Esophagus squamous epithelium (tissue), 5 donors: ENCODE data around the gene PANX2. TPM values are rescaled to one million over a fixed set of nuclear protein-coding genes. Genes with fewer than 3 reads are reported as not detected.
A peak's percentile ranks its signal among the peaks of the same experiment; 100 is the strongest.

ENCODE experiments used
- DNase-seq: peaks from one replicate; lab custom pipeline; 2025; lab: John Stamatoyannopoulos, UW
- H3K27ac ChIP-seq, 4 donors: fragments of 200-600 bp; sonication (generic); one replicate each; pipeline ENCODE4 v1.5.1; 2016 to 2019; ENCODE audit warnings: mild to moderate bottlenecking in 1 of 4
- H3K27me3 ChIP-seq, 4 donors: fragments of 200-600 bp; sonication (generic); 1 replicate in 3 of 4; 2 replicates in 1 of 4; pipeline versions ENCODE4 v1.5.1 to v1.6.0; 2017 to 2021; ENCODE audit warnings: antibody characterized with exemption in 1 of 4
- H3K36me3 ChIP-seq, 3 donors: fragments of 200-600 bp; sonication (generic); one replicate each; pipeline ENCODE4 v1.5.1; 2016 to 2019
- H3K4me1 ChIP-seq, 3 donors: fragments of 200-600 bp; sonication (generic); one replicate each; pipeline ENCODE4 v1.5.1; 2017 to 2019
- H3K4me3 ChIP-seq, 4 donors: fragments of 200-600 bp; sonication (generic); 1 replicate in 3 of 4; 2 replicates in 1 of 4; pipeline ENCODE4 v1.5.1; 2016 to 2019; ENCODE audit warnings: mild to moderate bottlenecking in 2 of 4, moderate library complexity in 1 of 4
- H3K9me3 ChIP-seq, 3 donors: fragments of 200-600 bp; sonication (generic); one replicate each; pipeline ENCODE4 v1.5.1; 2016 to 2019
- POLR2A ChIP-seq, 4 donors: fragments of 450-650 bp; IDR thresholded peaks; one replicate each; pipeline ENCODE4 v1.6.1; 2017; ENCODE audit warnings: antibody characterized with exemption in 4 of 4, mild to moderate bottlenecking in 4 of 4, moderate library complexity in 3 of 4
- WGBS, 2 donors: methylation state at CpG; one replicate each; pipeline ENCODE4 v1.1.5; 2018; 5-methylcytosine and 5-hydroxymethylcytosine counted together
- intact Hi-C: fragments of 100-400 bp; cut with DNase I; formaldehyde crosslinking; loops from one replicate; pipeline ENCODE4 v1.15.0; 2022
- total RNA-seq, 4 donors: library from RNA; depleted of rRNA; stranded (reverse); fragments of >200 nt; gene quantifications; one replicate each; pipeline ENCODE4 v1.1.0, GENCODE V29; 2016
- TF ChIP-seq, protein P1 (sequence below), 6 experiments: fragments of 450-650 bp in 4 of 6; fragments of 200-600 bp in 2 of 6; sonication (generic) in 2 of 6; IDR thresholded peaks; one replicate each; pipeline ENCODE4 v1.5.1; 2016 to 2019; ENCODE audit warnings: antibody characterized with exemption in 6 of 6, mild to moderate bottlenecking in 4 of 6, moderate library complexity in 4 of 6
- donor health status: DM: yes; HTN: yes; CAD: no.

Gene PANX2
- total RNA-seq, 4 donors from 2014 or later = 1.6 to 4.5 (median 3.4) TPM

DNA sequence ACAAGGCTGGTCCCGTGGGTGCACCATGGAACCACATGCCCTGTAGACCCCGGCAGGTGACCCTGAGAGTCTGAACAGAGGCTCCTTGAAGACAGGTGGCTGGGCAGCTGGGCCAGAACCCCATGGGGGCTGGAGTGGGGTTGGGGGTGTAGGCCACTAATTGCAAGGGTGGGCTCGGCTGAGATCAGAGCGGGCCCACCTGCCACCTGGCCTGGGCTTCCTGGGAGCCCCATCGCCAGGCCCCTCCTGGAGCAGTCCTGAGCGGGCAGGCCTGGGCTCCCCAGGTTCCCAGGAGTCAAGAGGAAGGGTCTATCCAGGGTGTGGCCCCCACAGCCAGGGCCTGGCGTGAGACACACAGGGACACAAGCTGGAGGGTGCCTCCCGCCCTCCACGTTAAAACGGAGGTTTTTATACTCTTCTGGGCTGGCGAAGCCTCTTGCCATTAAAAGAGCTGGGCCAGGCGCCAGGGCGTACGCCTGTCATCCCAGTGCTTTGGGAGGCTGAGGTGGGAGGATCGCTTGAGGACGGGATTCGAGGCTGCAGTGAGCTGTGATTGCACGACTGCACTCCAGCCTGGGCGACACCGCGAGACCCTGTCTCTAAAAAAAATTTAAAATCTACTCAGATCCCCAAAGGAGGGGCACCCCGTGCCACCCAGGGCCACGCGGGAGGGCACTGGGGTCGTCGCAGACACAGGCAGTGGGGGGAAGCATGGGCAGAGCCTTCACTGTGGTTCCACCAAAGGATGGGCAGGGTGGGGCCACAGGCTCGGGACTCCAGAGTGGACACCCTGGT, 10.4 kb downstream of the PANX2 start:
- 88 to 91% methylated on average over 12 of the region's 27 CpGs for whole genome bisulfite sequencing, 2 donors
- Histone ChIP-seq H3K9me3 (no peaks in the 10 kb centered on the region), H3K27ac (no peak overlapping the region), H3K4me1 (peaks cover 22 to 36% (median 26%) of the 10 kb centered on the region in 3 donors), H3K36me3 (no peaks in the 10 kb centered on the region), H3K4me3 (no peak overlapping the region), H3K27me3 (peaks cover 0 to 35% (median 0%) of the 10 kb centered on the region in 4 donors)
- DNase-seq = no peak
- TF ChIP-seq POLR2A (IDR thresholded peaks at IDR 0.05) = no peak
- TF ChIP-seq, protein P1, sequence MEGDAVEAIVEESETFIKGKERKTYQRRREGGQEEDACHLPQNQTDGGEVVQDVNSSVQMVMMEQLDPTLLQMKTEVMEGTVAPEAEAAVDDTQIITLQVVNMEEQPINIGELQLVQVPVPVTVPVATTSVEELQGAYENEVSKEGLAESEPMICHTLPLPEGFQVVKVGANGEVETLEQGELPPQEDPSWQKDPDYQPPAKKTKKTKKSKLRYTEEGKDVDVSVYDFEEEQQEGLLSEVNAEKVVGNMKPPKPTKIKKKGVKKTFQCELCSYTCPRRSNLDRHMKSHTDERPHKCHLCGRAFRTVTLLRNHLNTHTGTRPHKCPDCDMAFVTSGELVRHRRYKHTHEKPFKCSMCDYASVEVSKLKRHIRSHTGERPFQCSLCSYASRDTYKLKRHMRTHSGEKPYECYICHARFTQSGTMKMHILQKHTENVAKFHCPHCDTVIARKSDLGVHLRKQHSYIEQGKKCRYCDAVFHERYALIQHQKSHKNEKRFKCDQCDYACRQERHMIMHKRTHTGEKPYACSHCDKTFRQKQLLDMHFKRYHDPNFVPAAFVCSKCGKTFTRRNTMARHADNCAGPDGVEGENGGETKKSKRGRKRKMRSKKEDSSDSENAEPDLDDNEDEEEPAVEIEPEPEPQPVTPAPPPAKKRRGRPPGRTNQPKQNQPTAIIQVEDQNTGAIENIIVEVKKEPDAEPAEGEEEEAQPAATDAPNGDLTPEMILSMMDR (IDR thresholded peaks at IDR 0.05) = no peak
- intact Hi-C loops = no loop called here

DNA sequence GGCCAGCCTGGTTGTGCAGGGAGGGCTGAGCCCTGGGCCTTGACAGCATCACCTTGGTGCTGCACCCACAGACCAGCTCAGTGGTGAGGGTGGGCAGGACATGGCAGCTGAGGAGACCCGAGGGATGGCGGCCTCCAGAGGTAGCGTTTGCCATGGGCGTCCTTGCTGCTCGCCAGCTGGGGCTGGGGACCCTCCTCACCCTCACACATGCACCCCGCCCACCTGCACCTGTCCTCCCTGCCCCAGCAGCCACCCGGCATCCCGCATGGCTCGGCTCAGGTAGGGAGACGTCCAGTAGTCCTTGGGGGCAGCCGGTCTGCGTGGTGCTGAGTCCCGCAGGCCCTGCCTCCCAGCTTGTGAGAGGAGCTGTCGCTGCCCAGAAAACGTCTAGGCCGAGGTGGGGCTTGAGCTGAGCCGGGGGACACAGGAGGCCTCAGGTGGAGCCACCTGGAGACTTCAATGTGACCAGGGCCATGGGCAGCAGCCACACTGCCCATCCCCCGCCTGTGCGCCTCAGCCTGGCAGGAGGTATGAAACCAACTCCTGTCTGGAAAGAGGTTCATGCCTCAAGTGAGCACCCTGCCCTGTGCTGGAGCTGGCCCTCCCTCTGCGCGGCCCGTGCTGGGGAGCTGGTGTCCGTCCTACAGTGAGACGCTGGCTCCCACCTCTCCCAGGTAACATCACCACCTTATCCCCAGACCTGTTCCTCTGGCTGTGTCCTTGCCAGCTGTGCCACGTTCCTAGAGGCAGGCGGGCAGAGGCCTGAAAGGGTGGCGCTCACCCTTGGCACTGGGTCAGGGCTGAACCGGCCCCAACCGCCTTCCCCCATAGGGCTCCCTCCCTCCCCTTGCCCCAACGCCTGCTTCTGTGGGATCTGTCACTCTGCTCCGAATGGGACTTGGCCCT, 11.9 kb downstream of the PANX2 start:
- DNase-seq = no peak
- intact Hi-C loops = no loop called here
- 41 to 80% methylated on average over 1 to 7 of the region's 31 CpGs for WGBS, 2 donors
- H3K27ac ChIP-seq = peak overlapping the region in 2 of 4 donors; percentile 25 to 48
- H3K4me1 ChIP-seq = peaks cover 31 to 49% (median 38%) of the 10 kb centered on the region in 3 donors
- H3K36me3 ChIP-seq = no peaks in the 10 kb centered on the region
- TF ChIP-seq POLR2A (IDR thresholded peaks at IDR 0.05) = no peak
- TF ChIP-seq, protein P1 (IDR thresholded peaks at IDR 0.05) = no peak
- H3K9me3 ChIP-seq = no peaks in the 10 kb centered on the region
- peaks cover 0 to 22% (median 0%) of the 10 kb centered on the region in 4 donors for H3K27me3 ChIP-seq
- no peak overlapping the region for H3K4me3 ChIP-seq

DNA sequence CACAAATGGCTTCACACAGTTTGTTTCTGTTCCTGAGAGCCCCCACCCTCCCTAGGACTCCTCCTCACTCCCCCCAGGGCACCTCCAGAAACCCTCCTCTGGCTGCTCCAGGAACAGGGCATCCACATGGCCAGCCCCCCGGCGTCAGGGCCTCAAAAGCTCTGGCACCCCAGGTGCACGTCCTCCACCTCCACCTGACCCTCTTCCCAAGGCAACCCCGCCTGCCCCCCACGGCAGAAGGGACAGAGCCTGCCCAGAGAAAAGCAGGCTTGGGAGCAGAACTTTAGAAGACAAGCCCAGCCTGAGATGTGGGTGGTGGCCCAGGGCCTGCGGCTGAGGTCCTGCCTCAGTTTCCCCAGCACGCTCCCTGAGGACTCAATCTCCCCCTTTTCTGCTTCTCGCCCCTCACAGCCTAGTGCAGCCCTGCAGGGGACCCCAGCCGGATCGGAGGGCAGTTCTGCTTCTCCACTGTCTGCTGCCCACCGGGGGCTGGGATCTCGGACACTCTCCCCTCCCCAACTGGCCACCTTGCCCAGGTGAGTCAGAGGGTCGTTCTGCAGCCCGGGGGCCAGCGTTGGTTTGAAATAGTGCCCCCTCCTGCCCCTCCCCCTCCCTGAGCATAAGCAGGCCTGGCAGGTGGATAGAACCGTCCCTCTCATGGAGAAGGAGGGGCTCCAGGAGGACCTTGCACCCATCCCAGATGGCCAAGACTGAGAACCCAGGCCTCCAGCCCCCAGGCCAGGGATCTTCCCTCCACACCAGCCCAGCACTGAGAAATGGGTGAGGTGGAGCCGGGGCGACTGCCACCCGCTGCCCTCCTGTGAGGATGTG, 12.8 kb downstream of the PANX2 start:
- TF ChIP-seq, protein P1 (IDR thresholded peaks at IDR 0.05) = no peak
- TF ChIP-seq POLR2A (IDR thresholded peaks at IDR 0.05) = no peak
- Histone ChIP-seq H3K36me3 (peaks cover 0 to 4% (median 1%) of the 10 kb centered on the region in 3 donors), H3K9me3 (no peaks in the 10 kb centered on the region), H3K4me3 (no peak overlapping the region), H3K27me3 (peaks cover 0 to 12% (median 0%) of the 10 kb centered on the region in 4 donors), H3K27ac (peak overlapping the region; percentile 12 to 87 (median 54)), H3K4me1 (peaks cover 31 to 58% (median 40%) of the 10 kb centered on the region in 3 donors)
- WGBS, 2 donors = 40 to 61% methylated on average over 2 to 15 of the region's 19 CpGs
- no peak for DNase-seq
- intact Hi-C loops = no loop called here

DNA sequence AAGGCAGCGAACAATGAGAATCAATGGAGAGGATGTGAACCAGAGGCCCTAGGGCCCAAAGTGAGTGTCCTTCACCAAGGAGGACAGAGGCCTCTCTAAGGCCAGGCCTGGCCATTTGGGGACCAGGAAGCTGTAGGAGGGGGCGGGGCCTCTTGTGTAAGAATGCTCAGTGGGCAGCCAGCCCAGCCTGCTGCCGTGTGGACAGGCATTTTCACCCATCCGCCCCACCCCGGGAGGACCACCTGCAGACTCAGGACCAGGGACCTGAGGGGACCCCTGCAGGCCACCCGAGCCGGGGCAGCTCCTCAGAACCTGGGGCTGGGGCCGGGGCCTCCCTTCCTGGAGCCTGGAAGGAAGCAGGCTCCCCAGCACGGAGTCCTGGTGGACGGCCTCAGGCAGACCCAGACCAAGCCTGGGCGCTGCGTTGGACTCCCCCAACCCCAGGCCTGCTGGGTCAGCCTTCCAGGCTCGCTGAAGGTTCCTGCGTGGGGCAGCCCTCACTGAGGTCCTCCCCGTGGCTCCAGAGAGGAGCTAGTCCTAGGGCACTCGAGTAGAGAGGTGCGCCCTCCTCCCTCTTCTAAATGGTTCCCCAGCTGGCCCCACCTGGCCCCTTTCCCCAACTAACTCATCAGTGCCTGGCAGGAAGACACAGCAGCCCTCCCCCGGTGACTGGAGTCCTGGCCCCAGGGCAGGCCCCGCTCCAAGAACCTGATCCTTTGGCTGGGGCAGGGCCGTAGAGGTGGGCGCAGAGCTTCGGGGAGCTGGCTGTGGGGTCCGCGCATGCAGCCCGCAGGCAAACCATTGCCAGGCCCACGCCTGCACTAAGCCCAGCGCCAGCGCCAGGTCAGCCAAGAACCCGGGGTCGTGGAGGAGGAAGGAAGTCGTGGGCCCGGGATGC, 13.7 kb downstream of the PANX2 start:
- Histone ChIP-seq H3K36me3 (peaks cover 0 to 9% (median 5%) of the 10 kb centered on the region in 3 donors), H3K4me3 (peak overlapping the region in 3 of 4 donors; percentile 63 to 93 (median 85)), H3K9me3 (no peaks in the 10 kb centered on the region), H3K27me3 (peaks cover 0 to 3% (median 0%) of the 10 kb centered on the region in 4 donors), H3K4me1 (peaks cover 38 to 67% (median 47%) of the 10 kb centered on the region in 3 donors), H3K27ac (peak overlapping the region; percentile 12 to 87 (median 43))
- TF ChIP-seq, protein P1 (IDR thresholded peaks at IDR 0.05) = no peak
- TF ChIP-seq POLR2A (IDR thresholded peaks at IDR 0.05) = no peak
- intact Hi-C loops = no loop called here
- DNase-seq = no peak
- 32 to 42% methylated on average over 2 to 8 of the region's 32 CpGs for WGBS, 2 donors
